ENCODE measurements around the gene VSIR.

VSIR gene

GRCh38 chr10:71737834-71738197 lies 35.5 kb downstream of the VSIR start:
- no peaks in the 10 kb centered on the region for H3K36me3 ChIP-seq (ENCODE audit: insufficient read depth, low read depth, low read length)
- H3K27me3 ChIP-seq (ENCODE audit: insufficient read depth, low read length), result no peaks in the 10 kb centered on the region
- no peaks in the 10 kb centered on the region for H3K9me3 ChIP-seq (ENCODE audit: insufficient read depth, low read depth, low read length)
- H3K4me3 ChIP-seq (ENCODE audit: low read length), result no peak overlapping the region
- H3K27ac ChIP-seq (ENCODE audit: low read length), result no peak overlapping the region
- H3K4me1 ChIP-seq (ENCODE audit: insufficient read depth, low read length), result no peaks in the 10 kb centered on the region
- no peak overlapping the region for H3K9ac ChIP-seq (ENCODE audit: low read depth, low read length)

- H3K9me3 ChIP-seq (ENCODE audit: insufficient read depth, low read depth, low read length), result no peaks in the 10 kb centered on the region
- no peak overlapping the region for H3K4me3 ChIP-seq (ENCODE audit: low read length)
- no peak overlapping the region for H3K9ac ChIP-seq (ENCODE audit: low read depth, low read length)
- no peaks in the 10 kb centered on the region for H3K27me3 ChIP-seq (ENCODE audit: insufficient read depth, low read length)
- no peak overlapping the region for H3K27ac ChIP-seq (ENCODE audit: low read length)
- H3K4me1 ChIP-seq (ENCODE audit: insufficient read depth, low read length), result no peaks in the 10 kb centered on the region
- no peaks in the 10 kb centered on the region for H3K36me3 ChIP-seq (ENCODE audit: insufficient read depth, low read depth, low read length)
Observed at GRCh38 chr10:71737001-71737833, 36.1 kb downstream of the VSIR start.

- Histone ChIP-seq H3K36me3 (ENCODE audit: insufficient read depth, low read depth, low read length) (no peaks in the 10 kb centered on the region), H3K4me1 (ENCODE audit: insufficient read depth, low read length) (no peaks in the 10 kb centered on the region), H3K27me3 (ENCODE audit: insufficient read depth, low read length) (no peaks in the 10 kb centered on the region), H3K9me3 (ENCODE audit: insufficient read depth, low read depth, low read length) (no peaks in the 10 kb centered on the region), H3K27ac (ENCODE audit: low read length) (no peak overlapping the region), H3K4me3 (ENCODE audit: low read length) (no peak overlapping the region), H3K9ac (ENCODE audit: low read depth, low read length) (no peak overlapping the region)
Observed at GRCh38 chr10:71736570-71736952, 36.8 kb downstream of the VSIR start.

- H3K4me3 ChIP-seq (ENCODE audit: low read length), result no peak overlapping the region
- H3K9ac ChIP-seq (ENCODE audit: low read depth, low read length), result no peak overlapping the region
- H3K9me3 ChIP-seq (ENCODE audit: insufficient read depth, low read depth, low read length), result no peaks in the 10 kb centered on the region
- no peaks in the 10 kb centered on the region for H3K36me3 ChIP-seq (ENCODE audit: insufficient read depth, low read depth, low read length)
- H3K27ac ChIP-seq (ENCODE audit: low read length), result no peak overlapping the region
- H3K4me1 ChIP-seq (ENCODE audit: insufficient read depth, low read length), result no peaks in the 10 kb centered on the region
- no peaks in the 10 kb centered on the region for H3K27me3 ChIP-seq (ENCODE audit: insufficient read depth, low read length)
Observed at GRCh38 chr10:71735709-71736569, 37.4 kb downstream of the VSIR start.

GRCh38 chr10:71734797-71735196 lies 38.5 kb downstream of the VSIR start:
- Histone ChIP-seq H3K9ac (ENCODE audit: low read depth, low read length) (no peak overlapping the region), H3K27me3 (ENCODE audit: insufficient read depth, low read length) (no peaks in the 10 kb centered on the region), H3K27ac (ENCODE audit: low read length) (no peak overlapping the region), H3K4me3 (ENCODE audit: low read length) (no peak overlapping the region), H3K36me3 (ENCODE audit: insufficient read depth, low read depth, low read length) (no peaks in the 10 kb centered on the region), H3K4me1 (ENCODE audit: insufficient read depth, low read length) (no peaks in the 10 kb centered on the region), H3K9me3 (ENCODE audit: insufficient read depth, low read depth, low read length) (no peaks in the 10 kb centered on the region)

- Histone ChIP-seq H3K4me1 (ENCODE audit: insufficient read depth, low read length) (no peaks in the 10 kb centered on the region), H3K4me3 (ENCODE audit: low read length) (no peak overlapping the region), H3K9ac (ENCODE audit: low read depth, low read length) (no peak overlapping the region), H3K27ac (ENCODE audit: low read length) (no peak overlapping the region), H3K27me3 (ENCODE audit: insufficient read depth, low read length) (no peaks in the 10 kb centered on the region), H3K36me3 (ENCODE audit: insufficient read depth, low read depth, low read length) (no peaks in the 10 kb centered on the region), H3K9me3 (ENCODE audit: insufficient read depth, low read depth, low read length) (no peaks in the 10 kb centered on the region)
Observed at GRCh38 chr10:71731791-71732190, 41.5 kb downstream of the VSIR start.

- no peaks in the 10 kb centered on the region for H3K27me3 ChIP-seq (ENCODE audit: insufficient read depth, low read length)
- no peaks in the 10 kb centered on the region for H3K4me1 ChIP-seq (ENCODE audit: insufficient read depth, low read length)
- H3K9me3 ChIP-seq (ENCODE audit: insufficient read depth, low read depth, low read length), result no peaks in the 10 kb centered on the region
- H3K36me3 ChIP-seq (ENCODE audit: insufficient read depth, low read depth, low read length), result no peaks in the 10 kb centered on the region
- no peak overlapping the region for H3K9ac ChIP-seq (ENCODE audit: low read depth, low read length)
- H3K27ac ChIP-seq (ENCODE audit: low read length), result no peak overlapping the region
- no peak overlapping the region for H3K4me3 ChIP-seq (ENCODE audit: low read length)
Observed at GRCh38 chr10:71729161-71729636, 44.1 kb downstream of the VSIR start.

GRCh38 chr10:71727738-71728737 lies 45.3 kb downstream of the VSIR start:
- Histone ChIP-seq H3K27me3 (ENCODE audit: insufficient read depth, low read length) (no peaks in the 10 kb centered on the region), H3K36me3 (ENCODE audit: insufficient read depth, low read depth, low read length) (no peaks in the 10 kb centered on the region), H3K27ac (ENCODE audit: low read length) (no peak overlapping the region), H3K4me3 (ENCODE audit: low read length) (no peak overlapping the region), H3K9me3 (ENCODE audit: insufficient read depth, low read depth, low read length) (no peaks in the 10 kb centered on the region), H3K9ac (ENCODE audit: low read depth, low read length) (no peak overlapping the region), H3K4me1 (ENCODE audit: insufficient read depth, low read length) (no peaks in the 10 kb centered on the region)

- no peaks in the 10 kb centered on the region for H3K4me1 ChIP-seq (ENCODE audit: insufficient read depth, low read length)
Observed at GRCh38 chr10:71727105-71727737, 46.1 kb downstream of the VSIR start.

GRCh38 chr10:71726580-71727104 lies 46.7 kb downstream of the VSIR start:
- Histone ChIP-seq H3K4me1 (ENCODE audit: insufficient read depth, low read length) (no peaks in the 10 kb centered on the region), H3K4me3 (ENCODE audit: low read length) (no peak overlapping the region), H3K27ac (ENCODE audit: low read length) (no peak overlapping the region), H3K9me3 (ENCODE audit: insufficient read depth, low read depth, low read length) (no peaks in the 10 kb centered on the region), H3K27me3 (ENCODE audit: insufficient read depth, low read length) (no peaks in the 10 kb centered on the region), H3K9ac (ENCODE audit: low read depth, low read length) (no peak overlapping the region), H3K36me3 (ENCODE audit: insufficient read depth, low read depth, low read length) (no peaks in the 10 kb centered on the region)

More at GRCh38 chr10:71727105-71727737, 46.1 kb downstream of the VSIR start:
- Histone ChIP-seq H3K9me3 (ENCODE audit: insufficient read depth, low read depth, low read length) (no peaks in the 10 kb centered on the region), H3K36me3 (ENCODE audit: insufficient read depth, low read depth, low read length) (no peaks in the 10 kb centered on the region), H3K27me3 (ENCODE audit: insufficient read depth, low read length) (no peaks in the 10 kb centered on the region), H3K9ac (ENCODE audit: low read depth, low read length) (no peak overlapping the region), H3K27ac (ENCODE audit: low read length) (no peak overlapping the region), H3K4me3 (ENCODE audit: low read length) (no peak overlapping the region)
